ENCODE data around the gene XRN2.
"Not testable (repeated sequence)": the region's sequence is repeated elsewhere in the genome, so short reads cannot be mapped to it uniquely, and the experiment has no call there.

The XRN2 gene

GRCh38 chr20:21389368-21389767 is 86.2 kb downstream of the XRN2 start:
- DNase-seq (ENCODE audit: low read depth in 2 of 2): no peak

DNA sequence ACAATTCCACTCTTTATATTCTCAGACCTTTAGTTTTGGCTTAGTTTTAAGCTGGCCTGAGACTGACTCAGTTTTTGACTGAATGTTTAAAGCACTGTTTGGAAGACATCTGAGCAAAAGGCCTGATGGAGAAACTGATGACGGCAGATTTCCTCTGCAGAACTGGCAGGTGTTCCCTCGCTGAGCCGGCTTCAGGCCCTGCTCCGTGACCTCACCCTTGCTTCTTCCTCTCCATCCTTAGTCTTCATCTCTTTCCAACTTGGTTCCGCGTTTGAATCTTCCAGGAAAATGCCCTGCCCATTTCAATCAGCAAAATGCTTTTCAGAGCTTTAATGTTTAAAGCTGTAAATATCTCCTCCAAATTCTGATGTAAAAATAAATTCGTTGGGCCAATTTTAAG is 87.6 kb downstream of the XRN2 start:
- DNase-seq (ENCODE audit: low read depth in 2 of 2): no peak

DNA sequence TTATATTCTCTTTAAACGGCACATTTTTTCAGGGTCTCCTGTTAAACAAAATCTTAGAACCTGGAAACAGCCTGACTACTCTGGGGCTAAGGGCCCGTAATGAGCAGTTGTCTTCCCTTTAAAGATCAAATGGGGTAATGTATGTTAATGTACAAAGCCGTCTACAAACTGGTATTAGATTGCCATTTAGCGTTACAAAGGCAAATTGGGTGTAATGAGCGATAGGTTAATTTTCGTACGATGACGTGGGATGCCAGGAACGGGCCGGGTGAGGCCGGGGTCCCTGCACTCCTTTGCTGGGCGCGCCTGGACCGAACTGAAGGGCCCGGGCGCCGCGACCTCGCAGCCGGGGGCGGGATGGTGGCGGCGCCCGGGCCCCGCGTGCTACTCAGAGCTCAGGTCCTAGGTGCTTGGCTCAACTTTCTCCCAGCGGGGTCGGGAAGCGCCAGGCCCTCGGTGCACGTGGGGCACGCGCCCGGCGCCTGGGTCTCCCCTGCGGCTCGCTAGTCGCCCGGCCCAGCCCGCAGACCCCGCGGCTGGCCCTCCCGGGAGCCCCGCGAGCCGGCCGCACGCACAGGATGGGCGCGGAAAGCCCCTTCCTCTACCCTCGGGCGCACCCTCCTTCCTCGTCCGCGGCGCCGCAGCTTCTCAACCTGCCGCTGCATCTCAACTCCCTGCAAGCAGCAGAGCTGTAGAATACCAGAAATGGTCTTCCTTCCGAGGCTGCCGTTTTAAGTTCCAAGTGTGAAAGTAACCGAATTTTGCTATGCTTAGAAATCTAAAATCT is 88.2 kb downstream of the XRN2 start:
- no peak for DNase-seq (ENCODE audit: low read depth in 2 of 2)

- DNase-seq (ENCODE audit: low read depth in 2 of 2): no peak
Observed at GRCh38 chr20:21391972-21392352, 88.8 kb downstream of the XRN2 start.

DNA sequence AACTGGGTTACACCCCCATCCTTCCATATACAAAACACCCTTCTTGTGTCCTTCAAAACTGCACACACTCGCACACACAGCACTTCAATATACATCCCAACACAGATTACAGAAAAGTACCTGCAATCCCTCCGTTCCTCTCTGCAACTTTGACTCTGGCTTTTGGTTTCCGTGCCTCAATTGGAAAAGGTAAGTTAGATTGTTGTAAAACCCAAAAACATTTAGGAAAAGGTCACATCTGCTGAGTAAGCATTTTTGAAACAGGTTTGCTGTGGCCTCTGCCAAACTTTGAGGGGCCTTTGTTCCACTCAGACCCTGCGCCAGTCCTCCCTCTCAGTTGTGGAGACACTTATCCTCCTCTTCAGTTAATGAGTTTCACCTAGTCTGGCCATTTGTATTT is 90.0 kb downstream of the XRN2 start:
- no peak for DNase-seq (ENCODE audit: low read depth in 2 of 2)

DNA sequence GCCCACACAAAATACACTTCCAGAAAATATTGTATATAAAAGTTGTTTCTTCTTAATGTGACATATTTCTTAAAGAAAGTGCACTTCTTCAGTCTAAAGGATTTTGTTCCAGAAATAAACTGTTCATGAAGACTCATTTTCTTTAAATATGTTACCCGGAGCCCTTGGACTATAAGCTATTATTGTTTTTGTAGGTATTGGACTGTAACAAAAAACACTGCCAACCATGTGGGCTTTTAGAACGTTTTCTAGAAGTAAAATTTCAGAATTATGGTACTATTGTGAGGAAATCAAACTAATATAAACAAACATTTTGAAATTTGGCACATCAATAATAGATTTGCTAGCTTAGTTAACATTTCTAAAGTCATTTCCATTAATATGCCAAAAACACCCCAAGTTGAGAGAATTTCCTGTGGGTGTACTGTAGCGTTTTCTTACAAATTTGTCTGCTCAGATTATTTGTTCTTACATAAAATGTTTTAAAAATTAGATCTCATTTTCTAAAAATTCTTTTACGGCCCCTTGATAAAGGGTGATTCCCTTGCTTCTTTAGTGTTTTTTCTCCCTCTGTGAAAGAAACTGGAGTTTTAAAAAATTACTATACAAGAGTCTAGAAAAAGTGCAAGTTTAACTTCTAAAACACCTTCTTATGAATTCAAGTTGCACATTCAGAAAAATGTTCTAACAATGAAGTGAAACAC is 90.8 kb downstream of the XRN2 start:
- no peak for DNase-seq (ENCODE audit: low read depth in 2 of 2)

DNA sequence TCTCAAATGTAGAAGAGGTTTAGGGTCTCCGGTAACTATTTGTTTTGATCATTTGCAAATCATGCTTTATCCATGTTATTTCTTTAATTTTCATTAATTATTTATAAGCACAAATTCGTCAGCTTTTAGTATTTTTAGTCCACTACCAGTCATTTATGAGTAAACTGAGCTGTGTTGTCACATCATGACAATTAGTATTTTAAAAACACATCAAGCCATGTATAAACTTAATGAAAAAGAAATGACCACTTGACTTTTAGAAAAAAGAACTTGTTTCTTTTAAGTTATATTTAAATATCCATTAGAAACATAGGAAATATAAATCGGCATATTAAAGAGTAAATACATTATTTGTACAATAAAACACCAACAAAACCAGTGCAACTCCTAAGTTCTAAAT is 91.4 kb downstream of the XRN2 start:
- DNase-seq (ENCODE audit: low read depth in 2 of 2): no peak

GRCh38 chr20:21395051-21395665 is 92.0 kb downstream of the XRN2 start:
- DNase-seq (ENCODE audit: low read depth in 2 of 2): no peak

DNA sequence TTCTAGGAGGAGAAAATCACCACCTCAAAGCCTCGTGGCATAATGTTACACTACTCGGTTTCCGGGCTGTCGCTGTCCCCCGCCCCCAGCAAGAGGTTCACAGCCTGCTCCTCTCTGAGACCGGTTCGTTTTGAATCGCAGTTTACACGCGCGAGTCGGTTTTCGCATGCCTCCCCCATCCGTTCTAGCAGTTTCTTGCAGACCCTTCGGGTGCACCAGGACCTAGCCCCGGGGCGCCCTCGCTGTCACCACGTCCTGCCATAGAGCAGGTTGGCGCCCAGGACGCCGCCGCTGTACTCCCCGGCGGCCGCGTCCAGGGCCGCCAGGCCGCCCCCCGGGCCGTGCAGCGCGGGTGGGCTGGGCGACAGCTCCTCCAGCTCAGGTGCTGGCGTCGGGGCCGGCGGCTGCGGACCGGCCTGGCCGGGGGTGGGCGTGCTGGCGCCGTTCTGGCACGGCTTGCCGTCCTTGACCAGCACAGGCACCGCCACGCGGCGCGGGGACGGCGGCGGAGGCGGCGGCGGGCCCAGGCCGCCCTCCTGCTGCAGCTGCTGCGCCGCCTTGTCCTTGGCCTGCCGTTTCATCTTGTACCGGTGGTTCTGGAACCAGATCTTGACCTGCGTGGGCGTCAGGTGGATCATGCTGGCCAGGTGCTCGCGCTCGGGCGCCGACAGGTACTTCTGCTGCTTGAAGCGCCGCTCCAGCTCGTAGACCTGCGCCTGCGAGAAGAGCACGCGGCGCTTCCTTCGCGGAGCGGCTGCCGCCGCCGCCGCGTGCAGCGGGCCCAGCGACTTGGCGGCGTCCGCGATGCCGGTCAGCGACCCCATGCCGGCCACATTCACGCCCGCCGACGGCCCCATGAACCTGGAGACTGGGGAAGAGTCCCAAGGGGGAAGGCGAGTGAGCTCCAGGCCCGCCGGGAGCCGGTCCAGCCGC is 92.8 kb downstream of the XRN2 start:
- peak; percentile 12 to 31 for DNase-seq (ENCODE audit: low read depth in 2 of 2)

DNA sequence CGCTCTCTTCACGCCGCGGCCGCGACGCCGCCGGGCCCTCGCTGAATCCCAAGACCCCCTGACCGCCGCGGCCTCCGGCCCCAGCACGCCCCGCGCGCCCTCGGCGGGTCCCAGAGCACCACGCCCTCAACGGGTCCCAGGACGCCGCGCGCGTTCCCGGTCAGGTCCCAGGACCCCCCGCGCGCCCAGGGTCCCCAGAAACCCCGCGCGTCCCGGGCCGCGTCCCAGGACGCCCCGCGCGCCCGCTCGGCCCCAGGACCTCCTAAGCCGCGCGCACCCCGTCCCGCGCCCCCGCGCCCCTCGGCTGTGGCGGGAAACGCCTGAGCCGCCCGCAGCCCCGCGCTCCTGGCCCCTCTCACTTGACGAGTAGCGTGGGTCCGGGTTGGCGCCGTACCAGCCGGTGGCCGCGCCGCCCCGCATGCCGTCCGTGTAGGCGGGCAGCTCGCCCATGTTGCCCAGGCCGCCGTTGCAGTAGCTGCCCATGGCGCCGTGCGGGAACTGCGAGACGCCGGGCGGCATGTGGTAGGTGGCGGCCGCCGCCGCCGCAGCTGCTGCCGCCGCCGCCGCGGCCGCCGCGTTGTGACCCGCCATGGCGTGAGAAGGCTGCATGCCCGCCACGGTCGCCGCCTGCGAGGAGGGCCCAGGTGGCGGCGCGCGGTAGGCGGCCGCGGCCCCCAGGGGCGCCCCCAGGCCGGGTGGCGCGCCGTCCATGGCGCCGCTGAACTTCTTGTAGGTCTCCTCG is 93.6 kb downstream of the XRN2 start:
- DNase-seq (ENCODE audit: low read depth in 2 of 2): no peak

DNA sequence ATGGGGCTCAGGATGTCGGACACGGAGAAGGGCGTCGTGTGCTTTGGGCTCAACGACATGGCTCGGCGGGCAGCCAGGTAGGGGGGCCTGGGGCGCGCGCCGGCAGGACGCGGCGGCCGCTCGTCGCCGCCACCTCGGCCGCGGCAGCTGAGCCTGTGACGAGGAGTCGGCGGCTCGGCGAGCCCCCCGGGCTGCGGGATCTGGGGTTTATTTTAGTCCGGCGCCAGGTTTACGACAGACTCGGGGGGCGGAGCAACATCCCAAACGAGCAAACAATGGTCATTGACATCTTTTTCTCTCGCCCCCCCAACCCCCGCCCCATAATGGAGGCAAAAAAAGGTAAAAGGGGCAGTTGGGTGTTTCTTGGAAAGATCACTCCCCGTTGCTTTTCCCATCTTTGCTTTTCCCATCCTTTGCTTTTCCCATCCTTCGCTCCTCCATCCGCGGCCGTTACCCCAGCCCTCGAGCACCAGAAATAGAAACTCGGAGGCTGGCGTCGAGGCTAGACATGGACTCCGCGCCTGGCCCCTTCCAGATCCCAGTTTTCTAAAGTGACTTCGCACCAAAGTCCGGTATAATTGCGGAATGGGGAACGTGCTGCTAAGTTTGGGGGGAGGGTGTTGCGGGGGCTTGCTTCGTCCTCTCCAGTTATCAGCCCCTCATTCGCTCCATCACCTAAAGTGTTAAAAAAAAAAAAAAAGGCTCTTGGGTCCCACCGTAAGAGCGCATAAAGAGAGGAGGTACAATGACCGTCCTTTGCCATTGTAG is 94.4 kb downstream of the XRN2 start, which contains the start of gene NKX2-4:
NKX2-4 (minus strand) TSS at position 186 of the 768 bp plus-strand sequence; CDS start at position 59, 127 bp downstream.
- DNase-seq (ENCODE audit: low read depth in 2 of 2): no peak

DNA sequence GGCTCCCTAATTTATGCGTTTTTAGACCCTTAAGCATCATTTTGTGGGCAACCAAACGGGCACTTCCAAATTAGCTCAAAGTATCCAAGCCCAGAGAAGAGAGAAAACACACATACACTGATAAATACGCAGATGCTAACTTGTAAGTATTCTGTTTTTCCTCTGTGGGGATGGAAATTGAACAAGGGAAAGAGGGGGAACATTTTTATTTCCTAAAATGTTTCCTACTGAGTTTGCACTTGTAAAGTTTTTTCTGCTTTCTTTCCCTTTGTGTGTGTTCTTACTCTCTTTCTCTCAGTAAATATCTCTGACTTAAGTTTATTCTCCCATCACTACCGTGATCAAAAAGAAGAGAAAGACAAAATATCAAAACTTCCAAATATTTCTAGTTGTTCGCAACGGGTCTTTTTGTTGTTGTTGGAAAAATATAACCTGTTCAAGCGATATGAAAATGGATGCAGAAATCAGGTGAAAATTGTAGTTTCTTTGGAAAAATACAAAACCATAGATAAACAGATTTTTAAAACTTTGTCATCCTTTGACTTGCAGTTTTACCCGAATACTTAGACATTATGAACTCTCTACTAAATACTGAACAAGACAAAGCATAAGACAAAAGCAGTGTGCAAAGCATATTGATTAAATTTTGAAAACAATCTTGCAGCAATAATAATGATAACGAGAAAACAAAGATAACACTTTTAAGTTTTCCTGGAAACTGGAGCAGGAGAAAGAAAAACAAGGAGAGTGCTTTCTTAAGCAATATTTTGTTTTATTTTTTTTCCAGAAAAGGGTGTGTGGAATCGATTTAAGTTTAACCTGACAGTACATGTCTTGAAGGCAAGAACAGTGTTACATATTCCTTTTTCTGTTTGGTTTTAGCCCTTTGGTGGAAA is 95.2 kb downstream of the XRN2 start:
- DNase-seq (ENCODE audit: low read depth in 2 of 2): no peak

GRCh38 chr20:21399005-21399475 is 95.9 kb downstream of the XRN2 start:
- no peak for DNase-seq (ENCODE audit: low read depth in 2 of 2)

GRCh38 chr20:21411725-21412124 is 108.6 kb downstream of the XRN2 start:
- no peak for DNase-seq (ENCODE audit: low read depth in 2 of 2)

DNA sequence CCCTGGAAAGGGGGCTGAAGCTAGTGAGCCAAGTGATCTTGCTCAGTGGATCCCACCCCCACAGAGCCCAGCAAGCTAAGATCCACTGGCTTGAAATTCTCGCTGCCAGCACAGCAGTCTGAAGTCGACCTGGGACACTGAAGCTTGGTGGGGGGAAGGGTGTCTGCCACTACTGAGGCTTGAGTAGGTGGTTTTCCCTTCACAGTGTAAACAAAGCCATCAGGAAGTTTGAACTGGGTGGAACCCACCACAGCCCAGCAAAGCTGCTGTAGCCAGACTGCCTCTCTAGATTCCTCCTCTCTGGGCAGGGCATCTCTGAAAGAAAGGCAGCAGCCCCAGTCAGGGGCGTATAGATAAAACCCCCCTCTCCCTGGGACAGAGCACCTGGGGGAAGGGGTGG is 110.9 kb downstream of the XRN2 start:
- DNase-seq (ENCODE audit: low read depth in 2 of 2): not testable (repeated sequence)

- not testable (repeated sequence) for DNase-seq (ENCODE audit: low read depth in 2 of 2)
Observed at GRCh38 chr20:21419147-21419546, 116.0 kb downstream of the XRN2 start.

GRCh38 chr20:21421601-21422236 is 118.6 kb downstream of the XRN2 start:
- DNase-seq (ENCODE audit: low read depth in 2 of 2): no peak

DNA sequence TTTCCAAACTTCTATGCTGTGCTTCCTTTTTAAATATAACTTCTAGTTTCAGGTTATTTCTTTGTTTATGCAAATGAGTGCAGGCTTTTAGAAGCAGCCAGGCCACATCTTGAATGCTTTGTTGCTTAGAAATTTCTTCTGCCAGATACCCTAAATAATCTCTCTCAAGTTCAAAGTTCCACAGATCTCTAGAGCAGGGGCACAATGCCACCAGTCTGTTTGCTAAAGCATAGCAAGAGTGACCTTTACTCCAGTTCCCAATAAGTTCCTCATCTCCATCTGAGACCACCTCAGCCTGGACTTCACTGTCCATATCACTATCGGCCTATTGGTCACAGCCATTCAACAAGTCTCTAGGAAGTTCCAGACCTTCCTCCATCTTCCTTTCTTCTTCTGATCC is 120.6 kb downstream of the XRN2 start:
- DNase-seq (ENCODE audit: low read depth in 2 of 2): not testable (repeated sequence)

DNA sequence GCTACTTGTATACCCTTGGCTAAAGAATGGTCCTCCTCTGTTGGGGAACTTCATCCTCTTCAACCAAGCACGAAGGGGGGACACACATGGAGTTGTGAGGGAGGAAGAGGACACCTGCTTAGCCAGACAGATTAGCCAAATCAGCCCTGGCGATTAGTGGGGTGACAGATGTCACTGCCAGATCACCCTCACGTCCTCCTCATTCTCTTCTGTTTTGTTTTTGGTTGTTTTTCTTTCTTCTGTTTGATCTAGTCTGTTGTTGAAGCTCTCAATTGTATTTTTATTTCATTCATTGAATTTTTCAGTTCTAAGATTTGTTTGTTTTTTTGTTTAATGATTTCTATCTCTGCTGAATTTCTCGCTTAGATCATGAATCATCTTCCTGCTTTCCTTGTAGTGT is 121.7 kb downstream of the XRN2 start:
- no peak for DNase-seq (ENCODE audit: low read depth in 2 of 2)
